C4-2B (cell line): ENCODE measurements around the gene TSG101.

Experiments used
- H3K27ac ChIP-seq: fragments of 450-650 bp; 2 replicates; pipeline ENCODE4 v1.5.1; 2017
- ZFX ChIP-seq: fragments of 450-650 bp; IDR thresholded peaks from 2 replicates; pipeline ENCODE4 v1.6.1; 2017
- TF ChIP-seq, protein P1 (sequence below): fragments of 450-650 bp; conservative IDR thresholded peaks from 2 replicates; pipeline ENCODE4 v1.5.1; 2017; ENCODE audit warnings: mild to moderate bottlenecking

TSG101 gene

DNA sequence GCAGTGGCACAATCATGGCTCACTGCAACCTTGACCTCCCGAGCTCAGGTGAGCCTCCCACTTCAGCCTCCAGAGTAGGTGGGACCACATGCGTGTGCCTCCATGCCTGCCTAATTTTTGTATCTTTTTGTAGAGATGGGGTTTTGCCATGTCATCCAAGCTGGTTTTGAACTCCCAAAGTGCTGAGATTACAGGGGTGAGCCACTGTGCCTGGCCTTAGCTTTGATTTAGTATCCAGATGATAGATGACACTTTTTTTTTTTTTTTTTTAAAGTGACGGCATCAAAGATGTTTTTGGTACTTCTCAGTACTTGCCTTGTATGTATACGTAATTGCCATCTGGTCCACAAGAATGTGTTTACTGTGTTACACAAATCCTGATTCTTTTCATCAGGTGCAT is 47.7 kb downstream of the TSG101 start:
- H3K27ac ChIP-seq: no peak overlapping the region
- TF ChIP-seq, protein P1, sequence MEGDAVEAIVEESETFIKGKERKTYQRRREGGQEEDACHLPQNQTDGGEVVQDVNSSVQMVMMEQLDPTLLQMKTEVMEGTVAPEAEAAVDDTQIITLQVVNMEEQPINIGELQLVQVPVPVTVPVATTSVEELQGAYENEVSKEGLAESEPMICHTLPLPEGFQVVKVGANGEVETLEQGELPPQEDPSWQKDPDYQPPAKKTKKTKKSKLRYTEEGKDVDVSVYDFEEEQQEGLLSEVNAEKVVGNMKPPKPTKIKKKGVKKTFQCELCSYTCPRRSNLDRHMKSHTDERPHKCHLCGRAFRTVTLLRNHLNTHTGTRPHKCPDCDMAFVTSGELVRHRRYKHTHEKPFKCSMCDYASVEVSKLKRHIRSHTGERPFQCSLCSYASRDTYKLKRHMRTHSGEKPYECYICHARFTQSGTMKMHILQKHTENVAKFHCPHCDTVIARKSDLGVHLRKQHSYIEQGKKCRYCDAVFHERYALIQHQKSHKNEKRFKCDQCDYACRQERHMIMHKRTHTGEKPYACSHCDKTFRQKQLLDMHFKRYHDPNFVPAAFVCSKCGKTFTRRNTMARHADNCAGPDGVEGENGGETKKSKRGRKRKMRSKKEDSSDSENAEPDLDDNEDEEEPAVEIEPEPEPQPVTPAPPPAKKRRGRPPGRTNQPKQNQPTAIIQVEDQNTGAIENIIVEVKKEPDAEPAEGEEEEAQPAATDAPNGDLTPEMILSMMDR: no peak
- no peak for TF ChIP-seq ZFX

DNA sequence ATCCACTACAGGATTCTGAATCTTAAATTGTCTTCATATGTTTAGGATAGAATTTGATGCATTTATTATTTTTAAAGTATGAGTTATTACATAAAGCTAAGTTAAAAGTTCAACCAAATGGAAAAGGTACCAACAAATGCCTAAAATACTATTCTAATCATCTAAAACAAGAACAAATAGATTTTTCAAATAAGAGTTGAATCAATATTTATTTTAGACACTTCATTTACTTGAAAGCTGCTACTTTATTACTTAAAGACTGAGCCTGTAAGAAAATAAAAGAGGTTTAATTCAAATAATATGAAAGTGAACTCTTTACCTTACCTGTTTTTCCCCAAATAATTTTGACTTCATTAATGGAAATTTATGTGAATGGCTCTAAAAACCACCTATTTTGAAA is 54.2 kb downstream of the TSG101 start:
- TF ChIP-seq, protein P1: no peak
- no peak for TF ChIP-seq ZFX
- no peak overlapping the region for H3K27ac ChIP-seq

DNA sequence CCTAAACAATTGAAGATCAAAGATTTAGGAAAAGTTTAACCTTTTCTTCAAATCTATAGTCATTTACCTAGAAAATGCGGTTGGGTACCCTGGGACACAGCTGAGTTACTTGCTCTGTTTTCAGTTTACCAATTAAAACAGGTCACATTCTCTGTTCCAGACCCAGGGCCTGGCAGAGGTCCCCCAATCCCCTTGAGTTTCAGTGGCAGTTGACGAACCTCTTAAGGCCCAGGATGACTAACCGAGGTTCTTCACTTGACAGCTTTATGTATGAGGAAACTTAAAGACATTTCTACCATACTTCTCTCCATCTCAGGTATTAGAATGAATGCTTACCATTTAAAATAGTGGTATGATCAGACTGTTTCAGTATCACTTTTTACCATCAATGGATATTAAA is 54.7 kb downstream of the TSG101 start:
- H3K27ac ChIP-seq: no peak overlapping the region
- TF ChIP-seq ZFX: no peak
- TF ChIP-seq, protein P1: no peak

DNA sequence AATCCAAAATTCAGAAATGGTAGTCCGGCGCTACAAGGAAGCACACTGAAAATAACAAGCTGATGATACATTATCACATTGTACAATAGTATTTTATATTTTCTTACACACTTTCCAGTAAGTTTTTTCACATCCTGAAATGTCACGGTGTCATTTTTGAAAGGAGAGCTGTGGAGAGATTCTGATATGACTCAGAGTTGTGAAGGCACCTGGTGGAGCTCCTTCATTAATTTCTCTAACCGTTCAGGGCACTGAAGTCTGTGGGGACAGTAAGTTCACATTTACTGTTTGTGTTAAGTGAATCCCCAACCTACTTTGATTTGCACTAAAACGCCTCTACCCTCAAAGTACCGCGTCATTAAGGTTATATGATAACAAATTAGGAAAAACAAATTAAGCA is 57.8 kb downstream of the TSG101 start:
- no peak overlapping the region for H3K27ac ChIP-seq
- TF ChIP-seq, protein P1: no peak
- TF ChIP-seq ZFX: no peak

DNA sequence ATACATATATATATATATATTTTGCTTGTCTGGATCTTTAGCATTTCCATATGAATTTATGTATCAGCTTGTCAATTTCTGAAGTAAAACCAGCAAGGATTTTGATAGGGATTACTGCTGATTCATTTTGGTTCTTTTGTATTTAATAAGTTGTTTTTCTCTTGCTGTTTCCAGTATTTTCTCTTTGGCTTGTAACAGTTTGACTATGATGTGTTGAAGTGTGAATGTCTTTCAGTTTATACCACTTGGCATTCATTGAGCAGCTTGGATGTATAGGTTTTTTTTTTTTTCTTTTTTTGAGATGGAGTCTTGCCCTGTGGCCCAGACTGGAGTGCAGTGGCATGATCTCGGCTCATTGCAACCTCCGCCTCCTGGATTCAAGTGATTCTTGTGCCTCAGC is 58.7 kb downstream of the TSG101 start:
- no peak for TF ChIP-seq ZFX
- TF ChIP-seq, protein P1: no peak
- no peak overlapping the region for H3K27ac ChIP-seq

DNA sequence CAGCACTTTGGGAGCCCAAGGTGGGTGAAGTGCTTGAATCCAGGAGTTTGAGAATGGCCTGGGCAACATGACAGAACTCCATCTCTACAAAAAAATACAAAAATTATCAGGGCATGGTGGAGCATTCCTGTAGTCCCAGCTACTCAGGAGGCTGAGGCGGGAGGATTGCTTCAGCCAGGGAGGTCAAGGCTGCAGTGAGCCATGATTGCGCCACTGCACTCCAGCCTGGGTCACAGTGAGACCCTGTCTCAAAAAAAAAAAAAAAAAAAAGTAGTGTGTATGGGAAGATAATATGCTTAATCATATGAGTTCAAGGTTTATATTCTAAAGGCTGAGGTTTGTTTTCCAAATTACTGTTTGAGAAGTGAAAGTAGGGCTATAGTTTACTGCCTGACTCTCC is 60.3 kb downstream of the TSG101 start:
- no peak for TF ChIP-seq ZFX
- TF ChIP-seq, protein P1: no peak
- no peak overlapping the region for H3K27ac ChIP-seq

DNA sequence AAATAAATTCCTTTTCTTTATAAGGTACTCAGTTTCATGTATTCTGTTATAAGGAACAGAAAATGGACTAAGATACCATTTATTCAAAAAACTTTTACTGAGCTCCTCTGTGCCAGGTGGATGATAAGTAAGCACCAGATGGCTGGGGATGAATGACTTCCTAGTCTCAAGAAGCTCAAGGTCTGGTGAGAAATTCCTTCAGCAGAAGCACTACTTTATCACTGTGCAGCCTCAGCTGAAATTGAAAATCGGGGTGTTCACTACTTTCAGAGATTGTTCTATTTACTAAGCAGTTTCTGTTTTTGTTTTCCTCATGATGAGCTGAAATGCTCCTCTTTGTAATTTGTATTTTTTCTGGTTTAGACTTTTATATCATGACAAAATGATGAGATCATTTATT is 63.3 kb downstream of the TSG101 start:
- TF ChIP-seq, protein P1: no peak
- no peak for TF ChIP-seq ZFX
- no peak overlapping the region for H3K27ac ChIP-seq
